Trophoblast cell (in vitro differentiated cells and primary cell): ENCODE results near the gene ACTR5.

Source experiments
- DNase-seq, 2 donors: peaks; one replicate each; pipeline ENCODE4 v3.0.0-alpha.2; 2016
- H2AFZ ChIP-seq: 2 replicates; pipeline ENCODE4 v1.6.1; 2013; ENCODE audit warnings: low read length, moderate library complexity, mild to moderate bottlenecking; ENCODE audit not compliant: insufficient read depth, poor library complexity
- H2AK5ac ChIP-seq: 2 replicates; pipeline ENCODE4 v1.6.1; 2013; ENCODE audit warnings: mild to moderate bottlenecking, low read length
- H2BK120ac ChIP-seq: 2 replicates; pipeline ENCODE4 v1.6.1; 2013; ENCODE audit warnings: low read length, mild to moderate bottlenecking, moderate library complexity; ENCODE audit not compliant: insufficient read depth, poor library complexity
- H2BK12ac ChIP-seq: 2 replicates; pipeline ENCODE4 v1.6.1; 2013; ENCODE audit warnings: mild to moderate bottlenecking, low read length, moderate library complexity
- H2BK5ac ChIP-seq: 2 replicates; pipeline ENCODE4 v1.6.1; 2013; ENCODE audit warnings: low read length, low read depth, moderate library complexity, mild to moderate bottlenecking; ENCODE audit not compliant: poor library complexity
- H3K14ac ChIP-seq: 2 replicates; pipeline ENCODE4 v1.6.1; 2013; ENCODE audit warnings: mild to moderate bottlenecking, low read length
- H3K18ac ChIP-seq: 2 replicates; pipeline ENCODE4 v1.6.1; 2013; ENCODE audit warnings: mild to moderate bottlenecking, low read length
- H3K23ac ChIP-seq: 2 replicates; pipeline ENCODE4 v1.6.1; 2013; ENCODE audit warnings: low read length
- H3K27ac ChIP-seq: 2 replicates; pipeline ENCODE4 v1.5.1; 2013; ENCODE audit warnings: low read depth, mild to moderate bottlenecking, inconsistent platforms, low read length, moderate library complexity
- H3K27me3 ChIP-seq: 2 replicates; pipeline ENCODE4 v1.6.1; 2013; ENCODE audit warnings: inconsistent platforms, mild to moderate bottlenecking, low read length, moderate library complexity; ENCODE audit not compliant: insufficient read depth
- H3K36me3 ChIP-seq, 2 experiments: 1 replicate in 1 of 2; 2 replicates in 1 of 2; pipeline ENCODE4 v1.6.1; 2013; ENCODE audit warnings: low read length in 2 of 2, mild to moderate bottlenecking in 2 of 2, moderate library complexity in 1 of 2; ENCODE audit not compliant: insufficient read depth in 2 of 2, control insufficient read depth in 1 of 2
- H3K4ac ChIP-seq: 2 replicates; pipeline ENCODE4 v1.6.1; 2013; ENCODE audit warnings: low read depth, mild to moderate bottlenecking, low read length, moderate library complexity
- H3K4me1 ChIP-seq, 2 experiments: 1 replicate in 1 of 2; 2 replicates in 1 of 2; pipeline ENCODE4 v1.6.1; 2013; ENCODE audit warnings: low read length in 2 of 2, mild to moderate bottlenecking in 2 of 2, moderate library complexity in 1 of 2; ENCODE audit not compliant: insufficient read depth in 2 of 2, control insufficient read depth in 1 of 2
- H3K4me2 ChIP-seq: 2 replicates; pipeline ENCODE4 v1.6.1; 2013; ENCODE audit warnings: inconsistent platforms, mild to moderate bottlenecking, low read length, moderate library complexity
- H3K4me3 ChIP-seq: 2 replicates; pipeline ENCODE4 v1.5.1; 2013; ENCODE audit warnings: mild to moderate bottlenecking, low read depth, low read length, inconsistent platforms
- H3K79me1 ChIP-seq: one replicate; pipeline ENCODE4 v1.6.1; 2013; ENCODE audit warnings: low read length
- H3K79me2 ChIP-seq: 2 replicates; pipeline ENCODE4 v1.6.1; 2013; ENCODE audit warnings: low read length, mild to moderate bottlenecking; ENCODE audit not compliant: control insufficient read depth, insufficient read depth, poor library complexity
- H3K9ac ChIP-seq: 2 replicates; pipeline ENCODE4 v1.6.1; 2013; ENCODE audit warnings: mild to moderate bottlenecking, low read length
- H3K9me3 ChIP-seq: 2 replicates; pipeline ENCODE4 v1.6.1; 2013; ENCODE audit warnings: low read depth, mild to moderate bottlenecking, control low read depth, inconsistent platforms, low read length; ENCODE audit not compliant: insufficient read depth
- H4K12ac ChIP-seq: 2 replicates; pipeline ENCODE4 v1.6.1; 2013; ENCODE audit warnings: low read depth, mild to moderate bottlenecking, low read length, moderate library complexity
- H4K8ac ChIP-seq: 2 replicates; pipeline ENCODE4 v1.6.1; 2013; ENCODE audit warnings: low read depth, mild to moderate bottlenecking, low read length, moderate library complexity
- H4K91ac ChIP-seq: one replicate; pipeline ENCODE4 v1.6.1; 2013; ENCODE audit warnings: low read depth, mild to moderate bottlenecking, low read length, moderate library complexity
- WGBS: extraction: QIAGEN DNeasy Blood & Tissue Kit; methylation state at CpG from one replicate; pipeline ENCODE4 v1.1.7; 2013; ENCODE audit warnings: missing lambda C conversion rate; ENCODE audit not compliant: insufficient read length, insufficient coverage; ENCODE audit errors: extremely low coverage; 5-methylcytosine and 5-hydroxymethylcytosine counted together

The ACTR5 gene

DNA sequence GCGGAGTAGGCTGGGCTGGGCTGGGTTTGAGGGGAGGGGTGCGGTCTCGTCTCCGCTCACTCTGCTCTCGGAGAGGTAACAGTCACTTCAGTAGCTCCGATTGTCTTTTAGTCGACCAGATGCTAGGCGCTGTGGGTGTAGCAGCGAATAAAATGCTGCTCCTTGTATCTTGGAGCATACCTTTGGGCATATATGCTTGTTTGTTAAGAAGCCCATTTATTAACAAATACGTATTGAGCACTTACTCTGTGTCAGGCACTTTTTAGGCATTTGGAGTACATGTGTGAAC, 545 bp downstream of the ACTR5 start:
- H3K4me1 ChIP-seq: peaks cover 3 to 7% of the 10 kb centered on the region in 2 experiments
- H3K14ac ChIP-seq: no peak overlapping the region
- H3K4me3 ChIP-seq: peak overlapping the region; percentile 92
- no peak overlapping the region for H2BK5ac ChIP-seq
- peaks cover 0 to 2% of the 10 kb centered on the region in 2 experiments for H3K36me3 ChIP-seq
- peak overlapping the region; percentile 57 for H3K9ac ChIP-seq
- peaks cover 1% of the 10 kb centered on the region for H3K9me3 ChIP-seq
- peak overlapping the region; percentile 52 for H4K91ac ChIP-seq
- WGBS: no CpG with 5 or more reads among the region's 10 CpGs
- peak overlapping the region; percentile 69 for H3K4me2 ChIP-seq
- H2AFZ ChIP-seq: peak overlapping the region; percentile 58
- no peak overlapping the region for H3K27ac ChIP-seq
- H3K79me1 ChIP-seq: peaks cover 7% of the 10 kb centered on the region
- H2BK12ac ChIP-seq: no peak overlapping the region
- H3K79me2 ChIP-seq: peaks cover 3% of the 10 kb centered on the region
- no peaks in the 10 kb centered on the region for H3K27me3 ChIP-seq
- no peak overlapping the region for H3K23ac ChIP-seq
- H3K18ac ChIP-seq: no peak overlapping the region
- no peak overlapping the region for H2AK5ac ChIP-seq
- H4K12ac ChIP-seq: no peak overlapping the region
- peak overlapping the region; percentile 80 for H4K8ac ChIP-seq
- H3K4ac ChIP-seq: no peak overlapping the region
- no peak for DNase-seq
- H2BK120ac ChIP-seq: no peak overlapping the region

DNA sequence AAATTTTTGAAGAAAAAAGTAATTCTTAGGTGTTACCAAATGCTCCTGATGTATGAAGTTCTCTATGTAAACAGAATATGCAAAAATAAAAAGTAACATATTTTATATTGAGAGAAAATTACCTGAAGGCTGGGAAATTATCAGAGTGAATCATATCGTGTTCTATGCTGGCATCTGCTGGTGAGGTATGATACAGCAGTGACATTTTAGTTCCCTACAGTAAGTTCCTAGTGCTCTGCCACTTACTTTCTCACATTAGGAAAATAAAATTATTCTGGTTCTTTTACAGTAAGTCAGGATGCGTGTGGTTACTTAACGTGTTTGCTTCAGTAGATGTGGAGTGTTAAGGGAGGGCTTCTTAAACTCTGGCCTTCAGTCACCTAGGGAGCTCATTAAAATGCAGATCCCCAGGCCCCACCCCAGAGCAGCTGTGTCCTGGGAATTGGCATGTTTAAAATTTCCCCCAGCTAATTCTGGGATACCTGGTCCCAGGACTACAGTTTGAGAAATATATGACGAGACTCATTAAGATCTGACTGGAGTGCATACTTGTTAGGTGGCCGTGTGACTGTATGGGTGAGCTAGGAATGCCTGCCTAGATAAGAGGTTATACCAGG, 3.2 kb downstream of the ACTR5 start:
- no peak overlapping the region for H3K4me2 ChIP-seq
- no peak overlapping the region for H2AFZ ChIP-seq
- no peak overlapping the region for H3K14ac ChIP-seq
- no peak overlapping the region for H4K8ac ChIP-seq
- no peaks in the 10 kb centered on the region for H3K27me3 ChIP-seq
- peaks cover 1% of the 10 kb centered on the region for H3K9me3 ChIP-seq
- H3K4ac ChIP-seq: no peak overlapping the region
- H2BK5ac ChIP-seq: no peak overlapping the region
- no peak overlapping the region for H3K27ac ChIP-seq
- H3K4me3 ChIP-seq: no peak overlapping the region
- peaks cover 3 to 7% of the 10 kb centered on the region in 2 experiments for H3K4me1 ChIP-seq
- peak; percentile 30 to 63 for DNase-seq
- no peak overlapping the region for H4K12ac ChIP-seq
- no peak overlapping the region for H3K9ac ChIP-seq
- peaks cover 3% of the 10 kb centered on the region for H3K79me2 ChIP-seq
- peaks cover 7% of the 10 kb centered on the region for H3K79me1 ChIP-seq
- H2AK5ac ChIP-seq: no peak overlapping the region
- no CpG with 5 or more reads among the region's 5 CpGs for WGBS
- no peak overlapping the region for H4K91ac ChIP-seq
- H2BK120ac ChIP-seq: no peak overlapping the region
- H3K36me3 ChIP-seq: peaks cover 6 to 12% of the 10 kb centered on the region in 2 experiments
- no peak overlapping the region for H3K23ac ChIP-seq
- H3K18ac ChIP-seq: no peak overlapping the region
- H2BK12ac ChIP-seq: no peak overlapping the region

DNA sequence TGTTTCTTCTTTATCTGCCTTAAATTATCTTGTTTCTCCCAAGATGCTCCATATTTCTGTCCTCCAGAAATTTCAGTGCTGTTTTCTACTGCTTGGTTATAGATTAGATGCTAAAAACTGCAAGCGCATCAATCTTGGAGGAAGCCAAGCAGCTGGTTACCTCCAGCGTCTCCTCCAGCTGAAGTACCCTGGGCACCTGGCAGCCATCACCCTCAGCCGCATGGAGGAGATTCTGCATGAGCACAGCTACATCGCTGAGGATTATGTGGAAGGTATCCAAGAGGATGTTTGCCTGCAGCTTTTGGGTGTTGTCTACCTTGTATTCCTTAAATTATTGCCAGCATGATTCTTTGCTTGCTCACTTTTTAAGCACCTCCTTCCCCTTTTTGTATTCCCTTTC, 3.8 kb downstream of the ACTR5 start:
- Histone ChIP-seq H3K18ac (no peak overlapping the region), H4K91ac (no peak overlapping the region), H3K9me3 (peaks cover 1% of the 10 kb centered on the region), H3K9ac (no peak overlapping the region), H3K79me1 (peaks cover 7% of the 10 kb centered on the region), H2BK12ac (no peak overlapping the region), H3K14ac (no peak overlapping the region), H3K27ac (no peak overlapping the region), H2BK5ac (no peak overlapping the region), H3K27me3 (no peaks in the 10 kb centered on the region), H3K79me2 (peaks cover 3% of the 10 kb centered on the region), H3K36me3 (peaks cover 6 to 12% of the 10 kb centered on the region in 2 experiments), H4K12ac (no peak overlapping the region), H3K4me1 (peaks cover 3 to 7% of the 10 kb centered on the region in 2 experiments), H2AFZ (no peak overlapping the region), H2AK5ac (no peak overlapping the region), H3K4ac (no peak overlapping the region), H3K23ac (no peak overlapping the region), H2BK120ac (no peak overlapping the region), H4K8ac (no peak overlapping the region), H3K4me2 (no peak overlapping the region), H3K4me3 (no peak overlapping the region)
- DNase-seq: no peak
- no CpG with 5 or more reads among the region's 4 CpGs for WGBS

- H3K79me2 ChIP-seq: no peaks in the 10 kb centered on the region
- no peak overlapping the region for H3K4me3 ChIP-seq
- H4K91ac ChIP-seq: no peak overlapping the region
- no peak overlapping the region for H2BK12ac ChIP-seq
- H3K36me3 ChIP-seq: peaks cover 6 to 17% of the 10 kb centered on the region in 2 experiments
- H4K8ac ChIP-seq: no peak overlapping the region
- DNase-seq: no peak
- H3K27ac ChIP-seq: no peak overlapping the region
- no peak overlapping the region for H3K14ac ChIP-seq
- H3K4ac ChIP-seq: no peak overlapping the region
- H3K18ac ChIP-seq: no peak overlapping the region
- no peaks in the 10 kb centered on the region for H3K9me3 ChIP-seq
- no peak overlapping the region for H4K12ac ChIP-seq
- H3K27me3 ChIP-seq: no peaks in the 10 kb centered on the region
- no peaks in the 10 kb centered on the region for H3K4me1 ChIP-seq
- H3K23ac ChIP-seq: no peak overlapping the region
- H3K9ac ChIP-seq: no peak overlapping the region
- no peak overlapping the region for H2BK120ac ChIP-seq
- H2AK5ac ChIP-seq: no peak overlapping the region
- H2AFZ ChIP-seq: no peak overlapping the region
- H3K4me2 ChIP-seq: no peak overlapping the region
- H2BK5ac ChIP-seq: no peak overlapping the region
- no peaks in the 10 kb centered on the region for H3K79me1 ChIP-seq
- WGBS: no CpG with 5 or more reads among the region's 13 CpGs
These were observed 6.7 kb downstream of the ACTR5 start for GRCh38 chr20:38754924-38755323.
